Middle frontal gyrus (tissue), 1 donor: ENCODE results near the gene SRL.
"Not testable (repeated sequence)": the region's sequence is repeated elsewhere in the genome, so short reads cannot be mapped to it uniquely, and the experiment has no call there.

Source experiments
- DNase-seq: peaks from one replicate; pipeline ENCODE4 v3.0.0-alpha.2; 2015; ENCODE audit warnings: low spot score; ENCODE audit errors: extremely low spot score

SRL gene

GRCh38 chr16:4166821-4167220 is 75.1 kb downstream of the SRL start:
- no peak for DNase-seq

DNA sequence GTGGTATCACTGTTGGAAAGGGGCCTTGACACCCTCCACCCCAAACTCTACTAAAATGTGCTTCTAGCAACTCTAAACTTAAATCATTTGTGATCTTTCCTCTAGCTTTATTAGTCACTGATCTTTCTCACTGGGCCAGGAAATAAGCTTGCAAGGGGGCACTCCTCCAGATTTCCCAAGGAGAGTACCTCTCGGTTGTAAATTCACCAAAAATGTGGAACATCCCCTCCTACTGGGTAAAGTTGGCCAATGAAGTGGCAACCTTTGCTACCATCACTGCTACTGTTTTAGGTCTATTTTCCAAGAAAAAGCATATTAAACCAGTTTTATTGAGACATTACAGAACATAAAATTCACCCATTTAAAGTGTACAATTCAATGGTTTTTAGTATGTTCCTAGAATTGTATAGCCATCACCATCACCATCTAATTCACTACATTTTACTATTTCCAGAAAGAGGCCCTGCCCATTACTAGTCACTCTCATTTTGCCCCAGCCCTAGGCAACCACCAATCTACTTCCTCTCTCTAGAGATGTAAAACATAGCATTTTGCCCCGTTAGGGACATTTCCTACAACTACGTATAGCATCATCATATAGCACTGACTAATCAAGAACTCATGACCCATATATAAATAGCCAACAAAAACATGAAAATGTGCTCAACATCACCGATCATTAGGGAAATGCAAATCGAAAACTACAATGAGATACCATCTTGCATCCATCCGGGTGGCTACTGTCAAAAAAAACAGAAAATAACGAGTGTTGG is 81.0 kb downstream of the SRL start:
- DNase-seq, result no peak

- DNase-seq, result no peak
Observed at GRCh38 chr16:4159726-4160125, 82.2 kb downstream of the SRL start.

GRCh38 chr16:4158143-4159093 is 83.5 kb downstream of the SRL start:
- no peak for DNase-seq

DNA sequence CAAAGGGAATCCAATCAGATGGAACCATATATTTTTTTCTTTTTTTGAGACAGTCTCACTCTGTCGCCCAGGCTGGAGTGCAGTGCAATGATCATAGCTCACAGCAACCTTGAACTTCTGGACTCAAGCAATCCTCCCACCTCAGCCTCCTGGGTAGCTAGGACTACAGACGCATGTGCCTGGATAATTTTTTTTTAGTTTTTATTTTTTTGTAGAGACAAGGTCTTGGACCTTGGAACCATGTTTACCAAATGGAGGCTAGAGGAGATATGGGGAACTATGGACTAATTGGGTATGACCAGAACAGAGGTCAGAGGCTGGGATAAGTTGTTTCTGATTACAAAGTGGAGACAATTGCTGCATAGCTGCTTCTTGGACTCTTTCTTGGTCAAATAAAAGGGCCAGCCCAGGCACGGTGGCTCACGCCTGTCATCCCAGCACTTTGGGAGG is 84.5 kb downstream of the SRL start:
- DNase-seq, result no peak

DNA sequence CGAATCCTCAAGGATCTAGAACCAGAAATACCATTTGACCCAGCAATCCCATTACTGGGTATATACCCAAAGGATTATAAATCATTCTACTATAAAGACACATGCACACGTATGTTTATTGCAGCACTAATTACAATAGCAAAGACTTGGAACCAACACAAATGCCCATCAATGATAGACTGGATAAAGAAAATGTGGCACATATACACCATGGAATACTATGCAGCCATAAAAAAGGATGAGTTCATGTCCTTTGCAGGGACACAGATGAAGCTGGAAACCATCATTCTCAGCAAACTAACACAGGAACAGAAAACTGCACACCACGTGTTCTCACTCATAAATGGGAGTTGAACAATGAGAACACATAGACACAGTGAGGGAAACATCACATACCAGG is 85.4 kb downstream of the SRL start:
- not testable (repeated sequence) for DNase-seq

DNA sequence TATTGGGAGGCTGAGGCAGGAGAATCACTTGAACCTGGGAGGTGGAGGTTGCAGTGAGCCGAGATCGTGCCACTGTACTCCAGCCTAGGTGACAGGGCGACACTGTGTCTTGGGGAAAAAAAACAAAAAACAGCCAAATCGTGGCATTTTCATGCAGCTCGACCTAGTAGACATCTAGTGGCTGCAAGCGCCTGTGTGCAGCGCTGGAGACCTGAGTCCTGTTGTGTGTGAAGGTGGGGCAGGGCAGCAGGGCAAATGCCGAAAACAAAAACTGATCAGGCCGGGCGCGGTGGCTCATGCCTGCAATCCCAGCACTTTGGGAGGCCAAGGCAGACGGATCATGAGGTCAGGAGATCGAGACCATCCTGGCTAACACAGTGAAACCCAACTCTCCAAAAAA is 88.5 kb downstream of the SRL start:
- DNase-seq, result not testable (repeated sequence)

GRCh38 chr16:4152267-4152666 is 89.6 kb downstream of the SRL start:
- no peak for DNase-seq

DNA sequence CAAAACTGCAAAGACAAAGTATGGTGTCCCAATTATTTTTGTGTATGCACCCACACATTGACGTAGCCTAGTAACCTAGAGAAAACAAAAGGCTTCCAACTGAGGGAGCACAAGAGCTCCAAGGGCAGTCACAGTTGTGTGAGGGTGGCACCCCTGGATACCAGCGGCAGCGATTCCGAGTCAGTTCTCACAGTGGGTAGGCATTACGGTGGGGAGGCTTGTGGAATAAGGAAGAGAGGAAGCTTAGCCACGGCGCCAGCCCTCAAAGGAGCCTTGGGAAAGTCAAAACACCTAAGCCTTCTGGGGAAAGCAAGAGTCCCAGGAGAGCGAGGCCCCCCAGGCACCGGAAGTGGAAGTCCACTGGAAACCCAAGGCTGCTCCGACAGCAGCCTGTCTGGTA is 94.6 kb downstream of the SRL start:
- DNase-seq, result no peak

GRCh38 chr16:4142268-4142667 is 99.6 kb downstream of the SRL start:
- no peak for DNase-seq

DNA sequence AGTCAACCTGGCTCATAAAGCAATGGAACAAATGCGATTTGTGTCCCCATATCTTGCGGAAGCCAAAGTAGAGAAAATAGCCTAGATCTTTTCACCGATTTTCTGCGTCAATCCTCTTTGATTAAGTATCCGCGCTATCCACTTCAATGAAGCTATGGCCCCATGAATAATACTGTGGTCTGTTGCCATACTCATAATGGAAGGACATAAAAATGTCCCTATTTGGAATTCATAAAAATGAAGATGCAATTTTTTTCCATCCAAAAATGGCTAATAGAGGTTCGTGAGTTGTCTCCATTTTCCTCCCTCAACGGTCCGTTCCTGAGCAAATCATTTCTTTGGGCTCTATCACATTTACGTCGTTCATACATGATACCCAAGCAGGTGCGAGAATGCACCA is 100.3 kb downstream of the SRL start:
- no peak for DNase-seq

DNA sequence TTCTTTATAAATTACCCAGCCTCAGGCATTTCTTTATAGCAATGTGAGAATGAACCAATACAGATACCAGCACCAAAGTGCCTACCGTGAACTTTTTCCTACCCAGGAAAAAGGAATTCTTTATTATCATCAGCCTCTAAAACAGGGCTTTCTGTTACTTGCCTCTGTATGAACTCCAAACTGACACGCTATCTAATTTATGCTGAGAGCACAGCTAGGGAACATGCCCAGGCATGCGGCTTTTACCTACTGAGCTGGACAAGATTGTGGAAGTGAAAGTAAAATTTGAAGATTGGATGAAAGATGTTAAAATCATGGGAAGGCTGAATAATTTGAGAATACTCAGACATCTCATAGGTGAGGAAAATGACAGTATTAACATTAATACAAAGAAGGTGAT is 101.2 kb downstream of the SRL start:
- DNase-seq, result no peak

- DNase-seq, result no peak
Observed at GRCh38 chr16:4139968-4140367, 101.9 kb downstream of the SRL start.
